Measurements from ENCODE around the gene MYLK4.

DNA sequence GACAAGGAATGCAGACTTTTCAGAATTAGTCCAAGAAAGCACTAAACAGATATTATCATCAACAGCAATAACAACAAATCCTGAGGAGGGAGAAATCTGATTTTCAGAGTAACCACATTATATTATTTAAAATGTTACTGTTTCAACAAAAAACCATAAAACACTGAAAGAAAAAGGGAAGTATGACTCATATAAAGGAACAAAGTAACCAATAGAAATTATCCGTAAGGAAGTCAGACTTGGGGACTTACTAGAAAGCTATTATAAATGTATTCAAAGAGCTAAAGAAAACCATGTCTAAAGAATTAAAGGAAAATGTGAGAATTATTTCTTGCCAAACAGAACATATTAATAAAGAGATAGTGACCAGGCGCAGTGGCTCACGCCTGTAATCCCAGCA, 98.1 kb downstream of the MYLK4 start:
- TF ChIP-seq POLR2AphosphoS5 (IDR thresholded peaks at IDR 0.05): no peak
- no peak for TF ChIP-seq POLR2A (IDR thresholded peaks at IDR 0.05)
- TF ChIP-seq, protein P1, sequence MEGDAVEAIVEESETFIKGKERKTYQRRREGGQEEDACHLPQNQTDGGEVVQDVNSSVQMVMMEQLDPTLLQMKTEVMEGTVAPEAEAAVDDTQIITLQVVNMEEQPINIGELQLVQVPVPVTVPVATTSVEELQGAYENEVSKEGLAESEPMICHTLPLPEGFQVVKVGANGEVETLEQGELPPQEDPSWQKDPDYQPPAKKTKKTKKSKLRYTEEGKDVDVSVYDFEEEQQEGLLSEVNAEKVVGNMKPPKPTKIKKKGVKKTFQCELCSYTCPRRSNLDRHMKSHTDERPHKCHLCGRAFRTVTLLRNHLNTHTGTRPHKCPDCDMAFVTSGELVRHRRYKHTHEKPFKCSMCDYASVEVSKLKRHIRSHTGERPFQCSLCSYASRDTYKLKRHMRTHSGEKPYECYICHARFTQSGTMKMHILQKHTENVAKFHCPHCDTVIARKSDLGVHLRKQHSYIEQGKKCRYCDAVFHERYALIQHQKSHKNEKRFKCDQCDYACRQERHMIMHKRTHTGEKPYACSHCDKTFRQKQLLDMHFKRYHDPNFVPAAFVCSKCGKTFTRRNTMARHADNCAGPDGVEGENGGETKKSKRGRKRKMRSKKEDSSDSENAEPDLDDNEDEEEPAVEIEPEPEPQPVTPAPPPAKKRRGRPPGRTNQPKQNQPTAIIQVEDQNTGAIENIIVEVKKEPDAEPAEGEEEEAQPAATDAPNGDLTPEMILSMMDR (IDR thresholded peaks at IDR 0.05): no peak

All from breast epithelium (tissue), 3 donors.